ENCODE measurements around the gene CREB3L4.

The CREB3L4 gene

DNA sequence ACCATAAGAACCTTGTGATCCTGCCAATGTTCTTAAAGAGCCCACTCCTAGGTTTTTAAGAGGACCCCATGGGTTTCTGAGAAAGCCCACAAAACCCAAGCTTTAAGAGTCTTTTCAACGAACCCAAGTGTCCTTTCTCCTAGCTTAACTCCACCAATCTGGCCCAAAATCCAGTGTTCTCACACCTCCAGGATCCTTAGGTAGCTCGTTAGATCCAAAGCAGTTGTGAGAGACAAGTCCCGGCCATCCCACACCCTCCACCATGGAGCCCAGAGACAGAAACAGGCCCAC lies 22.9 kb upstream of the CREB3L4 start:
- H3K4me3 ChIP-seq (ENCODE audit: control insufficient read depth, low read depth, low read length): no peak overlapping the region
- no peak for DNase-seq (ENCODE audit: low read depth)
- TF ChIP-seq, protein P1, sequence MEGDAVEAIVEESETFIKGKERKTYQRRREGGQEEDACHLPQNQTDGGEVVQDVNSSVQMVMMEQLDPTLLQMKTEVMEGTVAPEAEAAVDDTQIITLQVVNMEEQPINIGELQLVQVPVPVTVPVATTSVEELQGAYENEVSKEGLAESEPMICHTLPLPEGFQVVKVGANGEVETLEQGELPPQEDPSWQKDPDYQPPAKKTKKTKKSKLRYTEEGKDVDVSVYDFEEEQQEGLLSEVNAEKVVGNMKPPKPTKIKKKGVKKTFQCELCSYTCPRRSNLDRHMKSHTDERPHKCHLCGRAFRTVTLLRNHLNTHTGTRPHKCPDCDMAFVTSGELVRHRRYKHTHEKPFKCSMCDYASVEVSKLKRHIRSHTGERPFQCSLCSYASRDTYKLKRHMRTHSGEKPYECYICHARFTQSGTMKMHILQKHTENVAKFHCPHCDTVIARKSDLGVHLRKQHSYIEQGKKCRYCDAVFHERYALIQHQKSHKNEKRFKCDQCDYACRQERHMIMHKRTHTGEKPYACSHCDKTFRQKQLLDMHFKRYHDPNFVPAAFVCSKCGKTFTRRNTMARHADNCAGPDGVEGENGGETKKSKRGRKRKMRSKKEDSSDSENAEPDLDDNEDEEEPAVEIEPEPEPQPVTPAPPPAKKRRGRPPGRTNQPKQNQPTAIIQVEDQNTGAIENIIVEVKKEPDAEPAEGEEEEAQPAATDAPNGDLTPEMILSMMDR (IDR thresholded peaks at IDR 0.05; ENCODE audit: control insufficient read depth, insufficient read depth, low read depth, low read length, missing control alignments): no peak

DNA sequence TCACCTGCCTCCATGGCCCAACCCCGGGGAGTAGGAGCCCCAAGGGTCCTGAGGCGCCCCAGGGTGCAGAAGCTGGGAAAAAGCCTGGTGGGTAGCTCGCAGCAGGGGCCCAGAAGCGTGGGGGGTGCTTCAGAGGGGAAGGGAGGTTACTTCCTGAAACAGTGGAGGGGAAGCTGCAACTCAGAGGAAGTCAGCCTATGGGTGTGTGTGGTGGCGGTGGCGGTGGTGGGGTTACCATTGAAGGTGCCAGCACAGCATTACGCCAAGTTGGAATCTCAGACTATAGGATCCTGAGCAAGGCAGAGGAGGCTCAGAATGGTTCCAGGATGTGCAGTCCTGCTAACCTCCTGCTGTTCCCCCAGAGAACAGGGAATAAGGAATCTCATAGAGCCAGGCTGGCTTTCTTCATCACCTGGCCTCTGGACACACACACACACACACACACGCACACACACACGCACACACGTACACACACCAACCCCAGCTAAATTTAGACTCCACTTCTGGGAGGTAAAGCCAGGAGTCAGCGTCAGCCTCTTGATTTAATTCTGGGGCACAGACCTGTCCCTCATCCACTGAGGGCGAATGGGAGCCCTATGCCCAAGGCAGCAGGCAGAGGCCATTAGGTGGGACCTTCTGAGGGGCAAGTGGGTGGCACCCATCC lies 22.4 kb upstream of the CREB3L4 start:
- no peak for DNase-seq (ENCODE audit: low read depth)
- H3K4me3 ChIP-seq (ENCODE audit: control insufficient read depth, low read depth, low read length): peak overlapping the region; percentile 81
- TF ChIP-seq, protein P1 (IDR thresholded peaks at IDR 0.05; ENCODE audit: control insufficient read depth, insufficient read depth, low read depth, low read length, missing control alignments): no peak

DNA sequence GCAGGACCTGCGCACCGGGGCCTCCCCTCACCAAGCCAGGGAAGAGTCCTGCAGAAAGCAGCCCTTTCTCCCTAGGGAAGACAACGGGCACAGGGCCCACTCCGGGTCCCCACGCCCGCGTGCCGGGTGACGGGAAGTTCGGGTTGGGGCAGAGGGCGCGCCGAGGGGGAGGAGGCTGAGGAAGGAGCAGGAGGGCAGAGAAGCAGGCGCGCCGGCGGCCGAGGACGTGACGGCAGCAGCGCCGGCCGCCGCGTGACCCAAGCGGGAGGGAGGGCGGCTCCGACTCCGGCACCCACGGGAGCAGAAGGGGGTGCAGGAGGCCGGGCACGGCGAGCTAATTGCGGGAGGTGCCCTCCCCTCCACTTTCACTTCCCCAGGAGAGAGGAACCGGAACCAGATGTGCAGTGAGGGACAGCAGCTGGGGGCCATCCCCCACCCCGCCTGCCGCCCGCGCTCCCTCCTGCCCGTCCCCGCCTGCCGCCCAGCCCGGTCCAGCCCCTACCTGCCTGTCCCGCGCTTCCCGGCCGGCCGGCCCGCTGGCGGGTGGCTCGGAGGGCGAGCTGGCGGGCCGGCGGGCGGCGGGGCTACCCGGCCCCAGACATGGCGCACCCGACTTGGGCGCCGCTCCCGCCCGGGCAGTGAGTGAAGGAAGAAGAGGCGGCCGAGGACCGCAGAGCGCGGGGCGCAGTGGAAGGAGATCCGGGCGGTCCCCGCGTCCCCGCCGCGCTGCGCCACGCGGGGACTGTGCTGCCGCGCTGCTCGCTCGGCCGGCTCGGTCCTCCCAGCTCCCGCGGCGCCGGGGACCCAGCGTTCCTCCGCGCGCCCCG lies 21.7 kb upstream of the CREB3L4 start:
- DNase-seq (ENCODE audit: low read depth): no peak
- H3K4me3 ChIP-seq (ENCODE audit: control insufficient read depth, low read depth, low read length): peak overlapping the region; percentile 81
- TF ChIP-seq, protein P1 (IDR thresholded peaks at IDR 0.05; ENCODE audit: control insufficient read depth, insufficient read depth, low read depth, low read length, missing control alignments): no peak

DNA sequence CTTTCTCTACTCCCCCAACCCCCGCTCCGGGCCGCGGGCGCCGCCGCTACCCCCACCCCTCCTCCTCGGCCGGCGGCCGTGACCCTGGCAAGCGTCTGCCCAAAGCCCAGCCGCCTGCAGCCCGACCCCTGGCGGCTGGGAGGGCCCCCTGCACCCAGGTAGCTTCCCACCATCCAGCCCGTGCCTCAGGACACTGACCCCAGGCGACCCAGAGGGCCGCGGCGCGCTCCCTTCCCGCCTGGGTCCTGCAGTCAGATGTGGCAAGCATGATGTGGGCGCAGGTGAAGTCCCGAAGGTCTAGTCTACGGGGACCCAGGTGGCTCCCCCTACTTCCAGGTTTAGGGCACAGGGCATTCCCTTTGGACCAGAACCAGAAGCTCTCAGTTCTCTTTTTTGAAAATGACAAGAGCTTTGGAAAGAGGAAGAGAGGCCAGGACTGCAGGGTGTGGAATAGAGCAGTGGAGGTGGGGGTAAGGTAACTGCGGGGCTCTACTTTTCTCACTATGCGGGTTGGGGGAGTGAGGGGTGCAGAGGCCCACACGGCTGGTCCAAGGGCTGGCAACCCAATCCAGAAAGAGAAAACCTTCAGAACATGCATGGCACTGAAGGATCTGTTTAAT lies 21.0 kb upstream of the CREB3L4 start, which contains the start of gene DENND4B:
DENND4B (minus strand) TSS at position 97 of the 620 bp plus-strand sequence. CDS start 2,344 bp downstream, outside the sequence.
- TF ChIP-seq, protein P1 (IDR thresholded peaks at IDR 0.05; ENCODE audit: control insufficient read depth, insufficient read depth, low read depth, low read length, missing control alignments): peak; percentile 91
- DNase-seq (ENCODE audit: low read depth): no peak
- peak within 1 kb of the TSS; percentile 81 for H3K4me3 ChIP-seq (ENCODE audit: control insufficient read depth, low read depth, low read length)

DNA sequence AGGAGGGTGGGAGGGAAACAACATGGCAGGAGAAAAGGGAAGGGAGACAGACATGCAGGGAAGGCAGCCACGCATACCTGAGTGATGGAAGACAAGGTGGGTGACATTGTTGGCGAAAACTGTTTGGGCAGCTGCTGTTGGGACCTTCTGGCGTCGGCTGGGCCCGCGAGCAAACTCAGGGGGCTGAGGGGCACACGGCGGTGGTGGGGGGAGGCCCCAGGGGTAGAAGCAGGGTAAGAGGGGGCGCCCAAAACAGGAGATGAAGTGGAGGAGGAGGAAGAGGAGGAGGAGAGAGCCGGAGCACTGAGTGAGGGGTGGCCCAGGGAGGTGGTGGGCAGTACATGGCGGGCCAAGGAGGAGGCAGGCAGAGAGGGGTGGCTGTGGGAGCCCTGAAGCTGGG lies 16.5 kb upstream of the CREB3L4 start:
- DNase-seq (ENCODE audit: low read depth): no peak
- H3K4me3 ChIP-seq (ENCODE audit: control insufficient read depth, low read depth, low read length): no peak overlapping the region
- TF ChIP-seq, protein P1 (IDR thresholded peaks at IDR 0.05; ENCODE audit: control insufficient read depth, insufficient read depth, low read depth, low read length, missing control alignments): no peak

DNA sequence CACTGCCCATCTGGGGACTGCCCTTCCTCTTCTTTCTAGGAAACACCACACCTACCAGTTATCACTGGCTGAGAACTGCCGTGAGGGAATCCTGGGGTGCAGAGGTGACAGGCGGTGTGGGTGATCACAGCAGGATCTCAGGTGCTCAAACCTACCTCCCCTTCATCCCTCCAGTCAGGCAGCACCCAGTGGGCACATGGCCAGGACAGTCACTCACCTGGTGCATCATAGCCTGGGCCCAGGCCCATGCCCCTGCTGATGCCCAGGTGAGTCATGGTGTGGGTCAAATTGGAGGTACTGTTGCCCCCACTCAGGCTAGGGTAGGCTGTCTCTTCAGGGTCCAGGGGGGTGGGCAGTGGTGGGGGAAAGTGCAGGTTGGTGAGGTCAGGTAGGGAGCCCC lies 15.9 kb upstream of the CREB3L4 start:
- no peak for DNase-seq (ENCODE audit: low read depth)
- TF ChIP-seq, protein P1 (IDR thresholded peaks at IDR 0.05; ENCODE audit: control insufficient read depth, insufficient read depth, low read depth, low read length, missing control alignments): no peak

More for the DNA sequence above, 15.9 kb upstream of the CREB3L4 start:
- no peak overlapping the region for H3K4me3 ChIP-seq (ENCODE audit: control insufficient read depth, low read depth, low read length)

Data from AG09309 (cell line).